Memory B cell (primary cell): ENCODE data around the gene KDSR.
A peak's percentile ranks its signal among the peaks of the same experiment; 100 is the strongest.

Source experiments
- ATAC-seq: fragments of 150-1000 bp; cut with Tn5 transposase; 2 replicates; pipeline ENCODE4 v1.10.0; 2021; ENCODE audit warnings: low read depth, mild to moderate bottlenecking, moderate library complexity
- DNase-seq, 2 donors: peaks; one replicate each; pipeline ENCODE4 v3.0.0; 2022; ENCODE audit warnings: low spot score in 2 of 2
- H3K27ac Mint-ChIP-seq: one replicate; pipeline ENCODE4 v1.8.0; 2022; ENCODE audit warnings: mild to moderate bottlenecking, moderate library complexity, mixed read lengths
- H3K27me3 Mint-ChIP-seq: one replicate; pipeline ENCODE4 v1.8.0; 2022; ENCODE audit warnings: mixed read lengths
- H3K36me3 Mint-ChIP-seq: one replicate; pipeline ENCODE4 v1.8.0; 2022; ENCODE audit warnings: mild to moderate bottlenecking, mixed read lengths
- H3K4me1 Mint-ChIP-seq: one replicate; pipeline ENCODE4 v1.8.0; 2022; ENCODE audit warnings: mixed read lengths
- H3K4me3 Mint-ChIP-seq: one replicate; pipeline ENCODE4 v1.8.0; 2022; ENCODE audit warnings: mild to moderate bottlenecking, moderate library complexity, mixed read lengths
- H3K9me3 Mint-ChIP-seq: one replicate; pipeline ENCODE4 v1.8.0; 2022; ENCODE audit warnings: mixed read lengths

Gene KDSR

GRCh38 chr18:63321291-63321690 is 45.7 kb downstream of the KDSR start:
- Mint-ChIP-seq H3K4me1 (peaks cover 20% of the 10 kb centered on the region), H3K4me3 (peak overlapping the region; percentile 89), H3K9me3 (no peaks in the 10 kb centered on the region), H3K36me3 (peaks cover 5% of the 10 kb centered on the region), H3K27ac (peak overlapping the region; percentile 99), H3K27me3 (no peaks in the 10 kb centered on the region)
- DNase-seq, result no peak
- ATAC-seq, result no peak

- H3K36me3 Mint-ChIP-seq, result peaks cover 5% of the 10 kb centered on the region
- ATAC-seq, result no peak
- DNase-seq, result no peak
- no peaks in the 10 kb centered on the region for H3K9me3 Mint-ChIP-seq
- H3K27me3 Mint-ChIP-seq, result no peaks in the 10 kb centered on the region
- peaks cover 20% of the 10 kb centered on the region for H3K4me1 Mint-ChIP-seq
- peak overlapping the region; percentile 89 for H3K4me3 Mint-ChIP-seq
- peak overlapping the region; percentile 99 for H3K27ac Mint-ChIP-seq
Measured at GRCh38 chr18:63320975-63321265, 46.1 kb downstream of the KDSR start.

- H3K36me3 Mint-ChIP-seq, result peaks cover 5% of the 10 kb centered on the region
- H3K27ac Mint-ChIP-seq, result peak overlapping the region; percentile 99
- peak; percentile 66 to 80 for DNase-seq
- no peaks in the 10 kb centered on the region for H3K27me3 Mint-ChIP-seq
- no peaks in the 10 kb centered on the region for H3K9me3 Mint-ChIP-seq
- peak; percentile 70 for ATAC-seq
- peaks cover 23% of the 10 kb centered on the region for H3K4me1 Mint-ChIP-seq
- H3K4me3 Mint-ChIP-seq, result peak overlapping the region; percentile 98
Measured at GRCh38 chr18:63320123-63320974, 46.7 kb downstream of the KDSR start.

- Mint-ChIP-seq H3K27me3 (no peaks in the 10 kb centered on the region), H3K4me1 (peaks cover 31% of the 10 kb centered on the region), H3K36me3 (peaks cover 5% of the 10 kb centered on the region), H3K27ac (peak within 1 kb of the TSS; percentile 99), H3K4me3 (peak within 1 kb of the TSS; percentile 98), H3K9me3 (no peaks in the 10 kb centered on the region)
- DNase-seq (peak in 1 of 2 donors; percentile 47), ATAC-seq (peak; percentile 6)
Measured at GRCh38 chr18:63319383-63320122, 47.5 kb downstream of the KDSR start, which contains the start of gene BCL2. Gene BCL2 (minus strand): TSS chr18:63319769.

- Mint-ChIP-seq H3K9me3 (no peaks in the 10 kb centered on the region), H3K27ac (peak overlapping the region; percentile 99), H3K4me3 (peak overlapping the region; percentile 98), H3K27me3 (no peaks in the 10 kb centered on the region), H3K4me1 (peaks cover 37% of the 10 kb centered on the region), H3K36me3 (peaks cover 5% of the 10 kb centered on the region)
- ATAC-seq (no peak), DNase-seq (no peak)
Measured at GRCh38 chr18:63318889-63319382, 48.1 kb downstream of the KDSR start.

- H3K4me3 Mint-ChIP-seq, result peak overlapping the region; percentile 98
- peaks cover 43% of the 10 kb centered on the region for H3K4me1 Mint-ChIP-seq
- no peaks in the 10 kb centered on the region for H3K27me3 Mint-ChIP-seq
- H3K9me3 Mint-ChIP-seq, result no peaks in the 10 kb centered on the region
- H3K27ac Mint-ChIP-seq, result peak overlapping the region; percentile 99
- peak; percentile 61 for ATAC-seq
- DNase-seq, result peak; percentile 75 to 85
- H3K36me3 Mint-ChIP-seq, result peaks cover 5% of the 10 kb centered on the region
Measured at GRCh38 chr18:63317982-63318888, 48.8 kb downstream of the KDSR start.

GRCh38 chr18:63317556-63317946 is 49.5 kb downstream of the KDSR start:
- peak overlapping the region; percentile 99 for H3K27ac Mint-ChIP-seq
- H3K36me3 Mint-ChIP-seq, result peaks cover 5% of the 10 kb centered on the region
- peaks cover 40% of the 10 kb centered on the region for H3K4me1 Mint-ChIP-seq
- ATAC-seq (no peak), DNase-seq (no peak)
- no peaks in the 10 kb centered on the region for H3K27me3 Mint-ChIP-seq
- no peaks in the 10 kb centered on the region for H3K9me3 Mint-ChIP-seq
- H3K4me3 Mint-ChIP-seq, result peak overlapping the region; percentile 98

GRCh38 chr18:63316612-63317555 is 50.1 kb downstream of the KDSR start:
- H3K4me1 Mint-ChIP-seq, result peaks cover 40% of the 10 kb centered on the region
- H3K9me3 Mint-ChIP-seq, result no peaks in the 10 kb centered on the region
- peak overlapping the region; percentile 99 for H3K27ac Mint-ChIP-seq
- H3K27me3 Mint-ChIP-seq, result no peaks in the 10 kb centered on the region
- H3K4me3 Mint-ChIP-seq, result peak overlapping the region; percentile 98
- peaks cover 5% of the 10 kb centered on the region for H3K36me3 Mint-ChIP-seq
- DNase-seq, result no peak
- ATAC-seq, result no peak

- no peaks in the 10 kb centered on the region for H3K27me3 Mint-ChIP-seq
- H3K4me3 Mint-ChIP-seq, result peak overlapping the region; percentile 98
- H3K27ac Mint-ChIP-seq, result peak overlapping the region; percentile 99
- DNase-seq (no peak), ATAC-seq (no peak)
- H3K9me3 Mint-ChIP-seq, result no peaks in the 10 kb centered on the region
- H3K4me1 Mint-ChIP-seq, result peaks cover 43% of the 10 kb centered on the region
- H3K36me3 Mint-ChIP-seq, result peaks cover 9% of the 10 kb centered on the region
Measured at GRCh38 chr18:63315876-63316275, 51.1 kb downstream of the KDSR start.

- Mint-ChIP-seq H3K36me3 (peaks cover 14% of the 10 kb centered on the region), H3K4me1 (peaks cover 48% of the 10 kb centered on the region), H3K4me3 (peak overlapping the region; percentile 98), H3K9me3 (no peaks in the 10 kb centered on the region), H3K27me3 (no peaks in the 10 kb centered on the region), H3K27ac (peak overlapping the region; percentile 99)
- no peak for ATAC-seq
- no peak for DNase-seq
Measured at GRCh38 chr18:63315131-63315662, 51.8 kb downstream of the KDSR start.

GRCh38 chr18:63314062-63314790 is 52.8 kb downstream of the KDSR start:
- H3K36me3 Mint-ChIP-seq, result peaks cover 19% of the 10 kb centered on the region

GRCh38 chr18:63313396-63313917 is 53.5 kb downstream of the KDSR start:
- DNase-seq, result no peak
- peaks cover 19% of the 10 kb centered on the region for H3K36me3 Mint-ChIP-seq
- peaks cover 56% of the 10 kb centered on the region for H3K4me1 Mint-ChIP-seq

More at GRCh38 chr18:63314062-63314790, 52.8 kb downstream of the KDSR start:
- Mint-ChIP-seq H3K4me3 (peak overlapping the region; percentile 98), H3K27me3 (no peaks in the 10 kb centered on the region), H3K4me1 (peaks cover 54% of the 10 kb centered on the region), H3K27ac (peak overlapping the region; percentile 99), H3K9me3 (no peaks in the 10 kb centered on the region)
- no peak for ATAC-seq
- no peak for DNase-seq

More at GRCh38 chr18:63313396-63313917, 53.5 kb downstream of the KDSR start:
- peak overlapping the region; percentile 98 for H3K4me3 Mint-ChIP-seq
- H3K27ac Mint-ChIP-seq, result peak overlapping the region; percentile 99
- no peak for ATAC-seq
- H3K27me3 Mint-ChIP-seq, result no peaks in the 10 kb centered on the region
- H3K9me3 Mint-ChIP-seq, result no peaks in the 10 kb centered on the region
